NT2/D1 (cell line): Measurements from ENCODE around the gene PICALM.

ENCODE experiments used
- DNase-seq: peaks from one replicate; pipeline ENCODE4 v3.0.0-alpha.2; 2011; ENCODE audit warnings: low read depth, low spot score
- H3K27me3 ChIP-seq: 2 replicates; pipeline ENCODE4 v1.6.0; 2011; ENCODE audit warnings: mild to moderate bottlenecking; ENCODE audit not compliant: insufficient read length, insufficient read depth
- H3K36me3 ChIP-seq: 2 replicates; pipeline ENCODE4 v1.6.1; 2011; ENCODE audit warnings: mild to moderate bottlenecking, low read length, mixed read lengths; ENCODE audit not compliant: insufficient read depth, insufficient read length
- H3K4me1 ChIP-seq: 2 replicates; pipeline ENCODE4 v1.5.1; 2011; ENCODE audit not compliant: insufficient read depth, insufficient read length
- H3K4me3 ChIP-seq: 2 replicates; pipeline ENCODE4 v1.5.1; 2011; ENCODE audit warnings: low read depth; ENCODE audit not compliant: insufficient read length
- H3K9ac ChIP-seq: 2 replicates; pipeline ENCODE4 v1.6.0; 2011; ENCODE audit warnings: low read depth; ENCODE audit not compliant: insufficient read length
- H3K9me3 ChIP-seq: 2 replicates; pipeline ENCODE4 v1.5.1; 2011; ENCODE audit warnings: mild to moderate bottlenecking, low read length; ENCODE audit not compliant: insufficient read depth
- SUZ12 ChIP-seq: IDR thresholded peaks from 2 replicates; pipeline ENCODE4 v1.6.1; 2011; ENCODE audit not compliant: insufficient read length, insufficient read depth; ENCODE audit errors: extremely low read depth
- YY1 ChIP-seq: IDR thresholded peaks from 2 replicates; pipeline ENCODE4 v1.6.1; 2011; ENCODE audit not compliant: insufficient read length, insufficient read depth
- ZNF274 ChIP-seq: IDR thresholded peaks from 2 replicates; pipeline ENCODE4 v1.6.1; 2011; ENCODE audit warnings: mild to moderate bottlenecking, low read depth, low read length

PICALM gene

GRCh38 chr11:86043765-86044503 is 24.9 kb downstream of the PICALM start:
- DNase-seq, result no peak
- peaks cover 3% of the 10 kb centered on the region for H3K4me1 ChIP-seq

GRCh38 chr11:86041975-86042378 is 26.9 kb downstream of the PICALM start:
- no peaks in the 10 kb centered on the region for H3K27me3 ChIP-seq
- no peak for TF ChIP-seq YY1
- no peak for TF ChIP-seq ZNF274
- TF ChIP-seq SUZ12, result no peak
- no peak overlapping the region for H3K4me3 ChIP-seq
- no peak overlapping the region for H3K9ac ChIP-seq
- peak; percentile 84 for DNase-seq
- H3K9me3 ChIP-seq, result no peaks in the 10 kb centered on the region
- peaks cover 3% of the 10 kb centered on the region for H3K4me1 ChIP-seq
- H3K36me3 ChIP-seq, result no peaks in the 10 kb centered on the region

More at GRCh38 chr11:86043765-86044503, 24.9 kb downstream of the PICALM start:
- no peak for TF ChIP-seq SUZ12
- no peak for TF ChIP-seq ZNF274
- TF ChIP-seq YY1, result no peak
- Histone ChIP-seq H3K4me3 (no peak overlapping the region), H3K9ac (no peak overlapping the region), H3K36me3 (no peaks in the 10 kb centered on the region), H3K27me3 (no peaks in the 10 kb centered on the region), H3K9me3 (no peaks in the 10 kb centered on the region)

- no peaks in the 10 kb centered on the region for H3K36me3 ChIP-seq
- no peak overlapping the region for H3K9ac ChIP-seq
- no peaks in the 10 kb centered on the region for H3K27me3 ChIP-seq
- no peak for TF ChIP-seq ZNF274
- TF ChIP-seq SUZ12, result no peak
- no peak for TF ChIP-seq YY1
- H3K4me1 ChIP-seq, result peaks cover 3% of the 10 kb centered on the region
- H3K9me3 ChIP-seq, result no peaks in the 10 kb centered on the region
- no peak for DNase-seq
- H3K4me3 ChIP-seq, result no peak overlapping the region
Measured at GRCh38 chr11:86040919-86041850, 27.7 kb downstream of the PICALM start.

- Histone ChIP-seq H3K9me3 (no peaks in the 10 kb centered on the region), H3K36me3 (no peaks in the 10 kb centered on the region), H3K4me3 (no peak overlapping the region), H3K4me1 (no peaks in the 10 kb centered on the region), H3K27me3 (no peaks in the 10 kb centered on the region), H3K9ac (no peak overlapping the region)
- TF ChIP-seq ZNF274 (no peak), SUZ12 (no peak), YY1 (no peak)
- DNase-seq, result no peak
Measured at GRCh38 chr11:86039094-86039493, 29.8 kb downstream of the PICALM start.

GRCh38 chr11:86037743-86038142 is 31.1 kb downstream of the PICALM start:
- DNase-seq, result no peak
- Histone ChIP-seq H3K9ac (no peak overlapping the region), H3K36me3 (no peaks in the 10 kb centered on the region), H3K4me3 (no peak overlapping the region), H3K9me3 (no peaks in the 10 kb centered on the region), H3K27me3 (no peaks in the 10 kb centered on the region), H3K4me1 (no peaks in the 10 kb centered on the region)
- TF ChIP-seq YY1, result no peak
- TF ChIP-seq ZNF274, result no peak
- no peak for TF ChIP-seq SUZ12

GRCh38 chr11:86035920-86036319 is 33.0 kb downstream of the PICALM start:
- no peak overlapping the region for H3K4me3 ChIP-seq
- H3K27me3 ChIP-seq, result no peaks in the 10 kb centered on the region
- no peak for DNase-seq
- H3K9me3 ChIP-seq, result no peaks in the 10 kb centered on the region
- H3K9ac ChIP-seq, result no peak overlapping the region
- no peaks in the 10 kb centered on the region for H3K4me1 ChIP-seq
- TF ChIP-seq ZNF274, result no peak
- TF ChIP-seq YY1, result no peak
- H3K36me3 ChIP-seq, result no peaks in the 10 kb centered on the region

GRCh38 chr11:86035164-86035563 is 33.7 kb downstream of the PICALM start:
- H3K4me3 ChIP-seq, result no peak overlapping the region
- H3K36me3 ChIP-seq, result peaks cover 7% of the 10 kb centered on the region
- H3K4me1 ChIP-seq, result no peaks in the 10 kb centered on the region
- no peaks in the 10 kb centered on the region for H3K27me3 ChIP-seq
- TF ChIP-seq YY1, result no peak
- TF ChIP-seq SUZ12, result no peak
- TF ChIP-seq ZNF274, result no peak
- DNase-seq, result no peak
- H3K9me3 ChIP-seq, result no peaks in the 10 kb centered on the region
- no peak overlapping the region for H3K9ac ChIP-seq
